H1 (cell line): ENCODE data around the gene BCAS1. TPM values are rescaled to one million over a fixed set of nuclear protein-coding genes. Genes with fewer than 3 reads are reported as not detected.

ENCODE experiments used
- BRCA1 ChIP-seq: IDR thresholded peaks from 2 replicates; pipeline ENCODE4 v1.6.1; 2012; ENCODE audit warnings: low read depth, low read length, improper control_type of control experiment
- polyA plus RNA-seq, 7 experiments: library from polyadenylated mRNA; depleted of rRNA in 3 of 7; stranded (reverse) in 5 of 7; unstranded in 2 of 7; fragments of >200 nt in 5 of 7; fragments of 200-250 nt in 2 of 7; gene quantifications; 1 replicate in 5 of 7; 2 replicates in 1 of 7; 4 replicates in 1 of 7; pipeline versions ENCODE4 v1.2.1 to v1.2.3, GENCODE V29; 2011 to 2013; ENCODE audit warnings: missing spikeins in 2 of 7, mixed read lengths in 2 of 7
- total RNA-seq: library from RNA; stranded (reverse); fragmentation: NEBNext Ultra II Directional; extraction: Animal tissue kit (Norgen Biotek cat#: 25700); gene quantifications from 2 replicates; pipeline ENCODE4 v1.2.1, GENCODE V29; 2021

BCAS1 gene
- total and polyA plus RNA-seq, 2 of the 8 experiments (the other 6 are each of a cell fraction or from before 2014, with no cell fraction given) = 0.06 to 0.19 TPM

DNA sequence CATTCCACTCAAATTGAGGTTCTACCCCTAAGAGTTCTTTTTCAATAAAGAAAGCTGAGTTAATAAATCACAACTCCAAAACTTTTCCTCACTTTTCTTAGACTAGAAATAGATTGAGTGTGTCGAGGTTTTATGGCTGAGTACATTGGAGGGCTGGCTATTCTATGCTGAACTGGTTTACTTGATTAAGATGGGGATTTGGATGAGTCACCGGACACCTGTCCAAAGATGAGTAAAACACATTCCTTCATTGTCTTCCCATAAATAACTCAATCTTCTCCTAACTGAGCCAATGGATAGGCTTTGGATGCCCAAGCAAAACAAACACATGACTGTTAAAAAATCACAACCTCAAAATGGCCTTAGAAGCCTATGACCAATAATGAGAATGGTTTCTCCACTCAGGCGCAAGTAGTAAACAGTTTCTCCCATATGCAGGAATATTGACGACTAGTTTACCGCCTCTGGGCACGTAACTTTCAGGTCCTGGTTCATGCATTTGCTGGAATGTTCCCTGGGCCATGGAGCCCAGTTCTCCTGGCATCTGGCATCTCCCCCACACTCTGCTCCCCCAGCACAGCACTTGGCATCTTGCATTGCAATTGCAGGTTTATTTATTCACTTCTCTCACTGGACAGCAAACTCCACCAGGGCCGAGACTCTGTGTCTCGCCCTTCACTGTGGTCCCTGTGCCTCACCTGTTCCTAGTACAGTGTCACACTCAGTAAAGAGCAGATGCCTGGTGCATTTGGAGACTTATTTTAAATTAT is 43.9 kb downstream of the BCAS1 start (continued):
- no peak for TF ChIP-seq BRCA1
